Prostate gland (tissue), 2 donors: ENCODE results near the gene TUBGCP2.

Experiments
- POLR2A ChIP-seq: fragments of 450-650 bp; IDR thresholded peaks from one replicate; pipeline ENCODE4 v1.6.1; 2016; ENCODE audit warnings: antibody characterized with exemption, mild to moderate bottlenecking
- POLR2AphosphoS5 ChIP-seq: sonication (generic); formaldehyde crosslinking; IDR thresholded peaks from one replicate; pipeline ENCODE4 v1.6.1; 2017; ENCODE audit warnings: antibody characterized with exemption
- TF ChIP-seq, protein P1 (sequence below), 4 experiments: fragments of 200-600 bp in 2 of 4; fragments of 450-650 bp in 2 of 4; sonication (generic) in 2 of 4; IDR thresholded peaks; 1 replicate in 3 of 4; 2 replicates in 1 of 4; pipeline ENCODE4 v1.5.1; 2016 to 2019; ENCODE audit warnings: antibody characterized with exemption in 4 of 4, mild to moderate bottlenecking in 2 of 4, moderate library complexity in 2 of 4

DNA sequence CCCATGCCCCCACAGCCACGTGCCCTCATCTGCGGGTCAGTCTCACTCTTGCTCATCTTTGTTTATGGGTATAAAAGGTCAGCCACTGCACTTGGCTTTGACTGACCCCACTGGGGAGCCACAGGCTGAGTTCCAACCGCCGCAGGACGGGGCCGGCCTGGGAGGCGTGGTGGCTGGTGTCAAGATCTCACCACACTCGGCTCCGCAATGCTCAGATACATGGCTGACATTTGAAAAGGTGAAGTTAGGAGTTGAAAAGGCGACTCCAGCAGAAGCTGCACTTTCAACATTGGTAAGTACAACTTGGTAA is 14.9 kb downstream of the TUBGCP2 start:
- TF ChIP-seq, protein P1, sequence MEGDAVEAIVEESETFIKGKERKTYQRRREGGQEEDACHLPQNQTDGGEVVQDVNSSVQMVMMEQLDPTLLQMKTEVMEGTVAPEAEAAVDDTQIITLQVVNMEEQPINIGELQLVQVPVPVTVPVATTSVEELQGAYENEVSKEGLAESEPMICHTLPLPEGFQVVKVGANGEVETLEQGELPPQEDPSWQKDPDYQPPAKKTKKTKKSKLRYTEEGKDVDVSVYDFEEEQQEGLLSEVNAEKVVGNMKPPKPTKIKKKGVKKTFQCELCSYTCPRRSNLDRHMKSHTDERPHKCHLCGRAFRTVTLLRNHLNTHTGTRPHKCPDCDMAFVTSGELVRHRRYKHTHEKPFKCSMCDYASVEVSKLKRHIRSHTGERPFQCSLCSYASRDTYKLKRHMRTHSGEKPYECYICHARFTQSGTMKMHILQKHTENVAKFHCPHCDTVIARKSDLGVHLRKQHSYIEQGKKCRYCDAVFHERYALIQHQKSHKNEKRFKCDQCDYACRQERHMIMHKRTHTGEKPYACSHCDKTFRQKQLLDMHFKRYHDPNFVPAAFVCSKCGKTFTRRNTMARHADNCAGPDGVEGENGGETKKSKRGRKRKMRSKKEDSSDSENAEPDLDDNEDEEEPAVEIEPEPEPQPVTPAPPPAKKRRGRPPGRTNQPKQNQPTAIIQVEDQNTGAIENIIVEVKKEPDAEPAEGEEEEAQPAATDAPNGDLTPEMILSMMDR (IDR thresholded peaks at IDR 0.05), result no peak
- TF ChIP-seq POLR2AphosphoS5 (no peak), POLR2A (no peak)
